ENCODE measurements around the gene ENTPD7.
A peak's percentile ranks its signal among the peaks of the same experiment; 100 is the strongest.
"Not testable (repeated sequence)": the region's sequence is repeated elsewhere in the genome, so short reads cannot be mapped to it uniquely, and the experiment has no call there.

ENTPD7 gene

GRCh38 chr10:99623919-99624318 lies 35.4 kb upstream of the ENTPD7 start:
- CTCF ChIA-PET = interaction anchor here (2.0 kb wide), 1 partner anchor 11 kb away, joined by 6 read pairs; no protein-coding TSS in a partner anchor
- Mint-ChIP-seq H3K4me3 (no peak overlapping the region), H3K9me3 (no peaks in the 10 kb centered on the region), H3K4me1 (peaks cover 24% of the 10 kb centered on the region), H3K36me3 (peaks cover 2% of the 10 kb centered on the region), H3K27ac (no peak overlapping the region), H3K27me3 (peaks cover 15% of the 10 kb centered on the region)
- DNase-seq = no peak

- not testable (repeated sequence) for DNase-seq, H3K27ac Mint-ChIP-seq, H3K4me3 Mint-ChIP-seq, H3K36me3 Mint-ChIP-seq, H3K9me3 Mint-ChIP-seq
- Mint-ChIP-seq H3K4me1 (peaks cover 22% of the 10 kb centered on the region), H3K27me3 (peaks cover 22% of the 10 kb centered on the region)
- CTCF ChIA-PET = interaction anchor here (1.2 to 1.7 kb wide), 2 partner anchors 8 to 9 kb away, joined by 4 read pairs; no protein-coding TSS in a partner anchor
These were observed 34.2 kb upstream of the ENTPD7 start for GRCh38 chr10:99625124-99625523.

GRCh38 chr10:99628923-99629624 lies 30.2 kb upstream of the ENTPD7 start:
- no peak for DNase-seq
- peaks cover 1% of the 10 kb centered on the region for H3K4me1 Mint-ChIP-seq
- H3K9me3 Mint-ChIP-seq = no peaks in the 10 kb centered on the region
- H3K27me3 Mint-ChIP-seq = peaks cover 29% of the 10 kb centered on the region
- H3K36me3 Mint-ChIP-seq = no peaks in the 10 kb centered on the region
- CTCF ChIA-PET = interaction anchor here (1.9 kb wide), 1 partner anchor 80 kb away, joined by 5 read pairs; no protein-coding TSS in a partner anchor
- no peak overlapping the region for H3K27ac Mint-ChIP-seq
- H3K4me3 Mint-ChIP-seq = no peak overlapping the region

GRCh38 chr10:99629625-99629978 lies 29.7 kb upstream of the ENTPD7 start:
- no peaks in the 10 kb centered on the region for H3K9me3 Mint-ChIP-seq
- H3K36me3 Mint-ChIP-seq = no peaks in the 10 kb centered on the region
- no peaks in the 10 kb centered on the region for H3K4me1 Mint-ChIP-seq
- no peak overlapping the region for H3K27ac Mint-ChIP-seq
- CTCF ChIA-PET = interaction anchor here (1.9 kb wide), 1 partner anchor 80 kb away, joined by 5 read pairs; no protein-coding TSS in a partner anchor
- DNase-seq = no peak
- H3K27me3 Mint-ChIP-seq = peaks cover 30% of the 10 kb centered on the region
- no peak overlapping the region for H3K4me3 Mint-ChIP-seq

- no peaks in the 10 kb centered on the region for H3K36me3 Mint-ChIP-seq
- no peaks in the 10 kb centered on the region for H3K4me1 Mint-ChIP-seq
- no peak overlapping the region for H3K27ac Mint-ChIP-seq
- DNase-seq = peak; percentile 39
- CTCF ChIA-PET = interaction anchor here (0.9 to 1.9 kb wide), 4 partner anchors 8 to 81 kb away, joined by 3 to 8 read pairs (median 4); no protein-coding TSS in a partner anchor
- H3K27me3 Mint-ChIP-seq = peaks cover 31% of the 10 kb centered on the region
- no peak overlapping the region for H3K4me3 Mint-ChIP-seq
- H3K9me3 Mint-ChIP-seq = no peaks in the 10 kb centered on the region
These were observed 28.9 kb upstream of the ENTPD7 start for GRCh38 chr10:99630433-99630832.

- CTCF ChIA-PET = interaction anchor here (0.9 to 1.9 kb wide), 4 partner anchors 9 to 80 kb away, joined by 3 to 8 read pairs (median 4); no protein-coding TSS in a partner anchor
- Mint-ChIP-seq H3K27me3 (peaks cover 29% of the 10 kb centered on the region), H3K36me3 (no peaks in the 10 kb centered on the region), H3K4me1 (no peaks in the 10 kb centered on the region), H3K27ac (no peak overlapping the region), H3K9me3 (no peaks in the 10 kb centered on the region), H3K4me3 (no peak overlapping the region)
- no peak for DNase-seq
These were observed 28.3 kb upstream of the ENTPD7 start for GRCh38 chr10:99630991-99631390.

GRCh38 chr10:99631496-99631895 lies 27.8 kb upstream of the ENTPD7 start:
- DNase-seq = no peak
- H3K9me3 Mint-ChIP-seq = no peaks in the 10 kb centered on the region
- H3K4me1 Mint-ChIP-seq = no peaks in the 10 kb centered on the region
- CTCF ChIA-PET = interaction anchor here (1.3 to 1.7 kb wide), 2 partner anchors 9 to 80 kb away, joined by 3 to 8 read pairs; no protein-coding TSS in a partner anchor
- peaks cover 28% of the 10 kb centered on the region for H3K27me3 Mint-ChIP-seq
- H3K27ac Mint-ChIP-seq = no peak overlapping the region
- no peak overlapping the region for H3K4me3 Mint-ChIP-seq
- H3K36me3 Mint-ChIP-seq = no peaks in the 10 kb centered on the region

GRCh38 chr10:99633832-99634231 lies 25.5 kb upstream of the ENTPD7 start:
- Mint-ChIP-seq H3K9me3 (no peaks in the 10 kb centered on the region), H3K4me3 (no peak overlapping the region), H3K27ac (no peak overlapping the region), H3K36me3 (no peaks in the 10 kb centered on the region), H3K27me3 (peaks cover 46% of the 10 kb centered on the region), H3K4me1 (no peaks in the 10 kb centered on the region)
- DNase-seq = no peak
- CTCF ChIA-PET = no interaction called here

GRCh38 chr10:99647601-99648151 lies 11.6 kb upstream of the ENTPD7 start:
- H3K4me1 Mint-ChIP-seq = no peaks in the 10 kb centered on the region
- peaks cover 41% of the 10 kb centered on the region for H3K27me3 Mint-ChIP-seq
- H3K27ac Mint-ChIP-seq = no peak overlapping the region
- no peaks in the 10 kb centered on the region for H3K9me3 Mint-ChIP-seq
- no peak overlapping the region for H3K4me3 Mint-ChIP-seq
- no peak for DNase-seq
- H3K36me3 Mint-ChIP-seq = no peaks in the 10 kb centered on the region
- CTCF ChIA-PET = interaction anchor here (0.6 kb wide), 1 partner anchor 34 kb away, joined by 4 read pairs; no protein-coding TSS in a partner anchor

- Mint-ChIP-seq H3K27me3 (peaks cover 44% of the 10 kb centered on the region), H3K4me1 (no peaks in the 10 kb centered on the region), H3K27ac (no peak overlapping the region), H3K36me3 (no peaks in the 10 kb centered on the region), H3K4me3 (no peak overlapping the region), H3K9me3 (no peaks in the 10 kb centered on the region)
- DNase-seq = no peak
- CTCF ChIA-PET = no interaction called here
These were observed 10.6 kb upstream of the ENTPD7 start for GRCh38 chr10:99648717-99649116.

- H3K9me3 Mint-ChIP-seq = no peaks in the 10 kb centered on the region
- CTCF ChIA-PET = no interaction called here
- H3K36me3 Mint-ChIP-seq = no peaks in the 10 kb centered on the region
- no peak overlapping the region for H3K27ac Mint-ChIP-seq
- no peaks in the 10 kb centered on the region for H3K4me1 Mint-ChIP-seq
- DNase-seq = no peak
- H3K4me3 Mint-ChIP-seq = no peak overlapping the region
- peaks cover 45% of the 10 kb centered on the region for H3K27me3 Mint-ChIP-seq
These were observed 6.4 kb upstream of the ENTPD7 start for GRCh38 chr10:99652800-99653390.

- no peaks in the 10 kb centered on the region for H3K36me3 Mint-ChIP-seq
- H3K27ac Mint-ChIP-seq = no peak overlapping the region
- CTCF ChIA-PET = no interaction called here
- peaks cover 15% of the 10 kb centered on the region for H3K4me1 Mint-ChIP-seq
- H3K9me3 Mint-ChIP-seq = no peaks in the 10 kb centered on the region
- no peak for DNase-seq
- peaks cover 39% of the 10 kb centered on the region for H3K27me3 Mint-ChIP-seq
- no peak overlapping the region for H3K4me3 Mint-ChIP-seq
These were observed 4.7 kb upstream of the ENTPD7 start for GRCh38 chr10:99654390-99655175.

GRCh38 chr10:99656199-99657064 lies 2.9 kb upstream of the ENTPD7 start:
- no peak overlapping the region for H3K27ac Mint-ChIP-seq
- CTCF ChIA-PET = no interaction called here
- H3K4me1 Mint-ChIP-seq = peaks cover 22% of the 10 kb centered on the region
- H3K36me3 Mint-ChIP-seq = no peaks in the 10 kb centered on the region
- H3K4me3 Mint-ChIP-seq = no peak overlapping the region
- no peaks in the 10 kb centered on the region for H3K9me3 Mint-ChIP-seq
- peaks cover 27% of the 10 kb centered on the region for H3K27me3 Mint-ChIP-seq
- DNase-seq = no peak
